Hepatocyte (in vitro differentiated cells): Measurements from ENCODE around the gene SLC12A8. TPM values are rescaled to one million over a fixed set of nuclear protein-coding genes. Genes with fewer than 3 reads are reported as not detected.

Experiments
- DNase-seq: peaks from one replicate; pipeline ENCODE4 v3.0.0-alpha.2; 2016; ENCODE audit warnings: low spot score
- H2AFZ ChIP-seq: fragments of 200-600 bp; sonication (generic); 2 replicates; pipeline ENCODE4 v1.6.0; 2016; ENCODE audit warnings: antibody characterized with exemption, mild to moderate bottlenecking
- H3K27ac ChIP-seq: fragments of 200-600 bp; sonication (generic); 2 replicates; pipeline ENCODE4 v1.5.1; 2016; ENCODE audit warnings: mild to moderate bottlenecking
- H3K27me3 ChIP-seq: fragments of 200-600 bp; sonication (generic); 2 replicates; pipeline ENCODE4 v1.6.1; 2016
- H3K36me3 ChIP-seq: fragments of 200-600 bp; sonication (generic); replicated peaks from 2 replicates; pipeline ENCODE4 v1.5.1; 2016; ENCODE audit warnings: low read depth; ENCODE audit not compliant: insufficient read depth
- H3K4me1 ChIP-seq: fragments of 200-600 bp; sonication (generic); 2 replicates; pipeline ENCODE4 v1.5.1; 2016; ENCODE audit warnings: mild to moderate bottlenecking, moderate library complexity; ENCODE audit not compliant: insufficient read depth
- H3K4me2 ChIP-seq: fragments of 200-600 bp; sonication (generic); 2 replicates; pipeline ENCODE4 v1.6.0; 2016
- H3K4me3 ChIP-seq: fragments of 200-600 bp; sonication (generic); 2 replicates; pipeline ENCODE4 v1.5.1; 2016; ENCODE audit warnings: mild to moderate bottlenecking
- H3K79me2 ChIP-seq: fragments of 200-600 bp; sonication (generic); 2 replicates; pipeline ENCODE4 v1.6.0; 2017; ENCODE audit warnings: mild to moderate bottlenecking
- H3K9me2 ChIP-seq: fragments of 200-600 bp; sonication (generic); replicated peaks from 2 replicates; pipeline ENCODE4 v1.6.0; 2017; ENCODE audit warnings: mild to moderate bottlenecking; ENCODE audit not compliant: insufficient read depth
- H3K9me3 ChIP-seq: fragments of 200-600 bp; sonication (generic); 2 replicates; pipeline ENCODE4 v1.5.1; 2016; ENCODE audit warnings: low read depth, mild to moderate bottlenecking
- H4K20me1 ChIP-seq: fragments of 200-600 bp; sonication (generic); 2 replicates; pipeline ENCODE4 v1.6.0; 2016; ENCODE audit warnings: mild to moderate bottlenecking; ENCODE audit not compliant: insufficient read depth, poor library complexity, severe bottlenecking
- EZH2 ChIP-seq: fragments of 200-600 bp; sonication (generic); IDR thresholded peaks from 2 replicates; pipeline ENCODE4 v1.6.1; 2016; ENCODE audit warnings: antibody characterized with exemption, mild to moderate bottlenecking, borderline replicate concordance
- EZH2phosphoT487 ChIP-seq: fragments of 200-600 bp; sonication (generic); IDR thresholded peaks from one replicate; pipeline ENCODE4 v1.6.1; 2018; ENCODE audit warnings: antibody characterized with exemption, mild to moderate bottlenecking, low read depth, moderate library complexity; ENCODE audit not compliant: unreplicated experiment, severe bottlenecking
- WGBS: methylation state at CpG from one replicate; pipeline ENCODE4 v1.1.6; 2016; ENCODE audit warnings: low lambda C conversion rate; ENCODE audit errors: missing lambda C conversion rate; 5-methylcytosine and 5-hydroxymethylcytosine counted together
- polyA plus RNA-seq: library from polyadenylated mRNA; unstranded; fragments of >200 nt; fragmentation: Nextera tagmentation; extraction: Ambion mirVana; gene quantifications from 2 replicates; pipeline ENCODE4 v1.2.1, GENCODE V29; 2016
- total RNA-seq: library from RNA; depleted of rRNA; stranded (reverse); fragments of >200 nt; gene quantifications from 2 replicates; pipeline ENCODE4 v1.2.3, GENCODE V29; 2014
- TF ChIP-seq, protein P1 (sequence below): fragments of 200-600 bp; sonication (generic); IDR thresholded peaks from 2 replicates; pipeline ENCODE4 v1.5.1; 2016; ENCODE audit warnings: antibody characterized with exemption, mild to moderate bottlenecking; ENCODE audit not compliant: poor library complexity

Gene SLC12A8
- total and polyA plus RNA-seq, 2 experiments from 2014 or later, result 18.9 to 20.0 TPM

DNA sequence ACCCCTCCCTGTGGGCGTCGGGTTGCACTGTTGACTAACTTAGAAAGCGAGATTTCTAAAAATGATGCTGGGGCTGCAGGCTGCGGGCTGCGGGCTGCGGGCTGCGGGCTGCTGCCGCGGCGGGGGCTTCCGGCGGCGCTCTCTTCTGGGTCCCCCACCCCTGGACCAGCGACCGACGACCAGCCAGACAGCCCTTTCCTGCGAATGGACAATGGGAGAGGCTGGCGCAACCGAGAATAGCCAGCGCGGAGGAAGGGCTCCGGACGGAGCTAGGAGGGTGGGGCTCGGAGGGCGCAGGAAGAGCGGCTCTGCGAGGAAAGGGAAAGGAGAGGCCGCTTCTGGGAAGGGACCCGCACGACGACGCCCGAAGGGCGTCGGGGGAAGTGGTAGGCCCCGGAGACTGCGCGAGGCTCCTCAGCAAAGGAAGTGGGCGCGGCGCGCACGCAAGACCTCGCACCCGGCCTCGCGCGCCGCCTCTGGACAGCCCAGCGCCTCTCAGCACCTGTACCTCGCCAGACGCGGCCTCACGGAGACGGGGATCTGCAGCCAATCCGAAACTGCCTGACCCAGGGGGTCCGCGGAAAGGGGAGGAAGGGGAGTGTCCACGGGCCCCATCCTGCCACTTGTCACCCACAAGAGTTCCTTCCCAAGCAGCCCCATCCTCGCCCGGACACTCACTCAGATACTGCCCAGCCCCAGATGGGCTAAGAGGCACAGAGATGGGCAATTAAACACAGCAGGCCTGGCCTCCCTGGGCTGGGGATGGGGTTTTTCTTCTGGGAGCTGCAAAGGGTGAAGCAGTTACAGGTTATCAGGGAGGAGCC, 70.7 kb downstream of the SLC12A8 start:
- 23% methylated on average over 48 of the region's 61 CpGs for WGBS
- DNase-seq, result peak; percentile 80
- no peaks in the 10 kb centered on the region for H3K36me3 ChIP-seq
- no peaks in the 10 kb centered on the region for H3K9me2 ChIP-seq
- peak overlapping the region; percentile 75 for H3K4me2 ChIP-seq
- TF ChIP-seq EZH2 (no peak), EZH2phosphoT487 (no peak)
- TF ChIP-seq, protein P1, sequence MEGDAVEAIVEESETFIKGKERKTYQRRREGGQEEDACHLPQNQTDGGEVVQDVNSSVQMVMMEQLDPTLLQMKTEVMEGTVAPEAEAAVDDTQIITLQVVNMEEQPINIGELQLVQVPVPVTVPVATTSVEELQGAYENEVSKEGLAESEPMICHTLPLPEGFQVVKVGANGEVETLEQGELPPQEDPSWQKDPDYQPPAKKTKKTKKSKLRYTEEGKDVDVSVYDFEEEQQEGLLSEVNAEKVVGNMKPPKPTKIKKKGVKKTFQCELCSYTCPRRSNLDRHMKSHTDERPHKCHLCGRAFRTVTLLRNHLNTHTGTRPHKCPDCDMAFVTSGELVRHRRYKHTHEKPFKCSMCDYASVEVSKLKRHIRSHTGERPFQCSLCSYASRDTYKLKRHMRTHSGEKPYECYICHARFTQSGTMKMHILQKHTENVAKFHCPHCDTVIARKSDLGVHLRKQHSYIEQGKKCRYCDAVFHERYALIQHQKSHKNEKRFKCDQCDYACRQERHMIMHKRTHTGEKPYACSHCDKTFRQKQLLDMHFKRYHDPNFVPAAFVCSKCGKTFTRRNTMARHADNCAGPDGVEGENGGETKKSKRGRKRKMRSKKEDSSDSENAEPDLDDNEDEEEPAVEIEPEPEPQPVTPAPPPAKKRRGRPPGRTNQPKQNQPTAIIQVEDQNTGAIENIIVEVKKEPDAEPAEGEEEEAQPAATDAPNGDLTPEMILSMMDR, result peak; percentile 37
- H4K20me1 ChIP-seq, result no peaks in the 10 kb centered on the region
- peak overlapping the region; percentile 87 for H2AFZ ChIP-seq
- no peaks in the 10 kb centered on the region for H3K9me3 ChIP-seq
- no peak overlapping the region for H3K4me3 ChIP-seq
- no peak overlapping the region for H3K27ac ChIP-seq
- no peaks in the 10 kb centered on the region for H3K79me2 ChIP-seq
- peaks cover 19% of the 10 kb centered on the region for H3K4me1 ChIP-seq
- no peaks in the 10 kb centered on the region for H3K27me3 ChIP-seq

DNA sequence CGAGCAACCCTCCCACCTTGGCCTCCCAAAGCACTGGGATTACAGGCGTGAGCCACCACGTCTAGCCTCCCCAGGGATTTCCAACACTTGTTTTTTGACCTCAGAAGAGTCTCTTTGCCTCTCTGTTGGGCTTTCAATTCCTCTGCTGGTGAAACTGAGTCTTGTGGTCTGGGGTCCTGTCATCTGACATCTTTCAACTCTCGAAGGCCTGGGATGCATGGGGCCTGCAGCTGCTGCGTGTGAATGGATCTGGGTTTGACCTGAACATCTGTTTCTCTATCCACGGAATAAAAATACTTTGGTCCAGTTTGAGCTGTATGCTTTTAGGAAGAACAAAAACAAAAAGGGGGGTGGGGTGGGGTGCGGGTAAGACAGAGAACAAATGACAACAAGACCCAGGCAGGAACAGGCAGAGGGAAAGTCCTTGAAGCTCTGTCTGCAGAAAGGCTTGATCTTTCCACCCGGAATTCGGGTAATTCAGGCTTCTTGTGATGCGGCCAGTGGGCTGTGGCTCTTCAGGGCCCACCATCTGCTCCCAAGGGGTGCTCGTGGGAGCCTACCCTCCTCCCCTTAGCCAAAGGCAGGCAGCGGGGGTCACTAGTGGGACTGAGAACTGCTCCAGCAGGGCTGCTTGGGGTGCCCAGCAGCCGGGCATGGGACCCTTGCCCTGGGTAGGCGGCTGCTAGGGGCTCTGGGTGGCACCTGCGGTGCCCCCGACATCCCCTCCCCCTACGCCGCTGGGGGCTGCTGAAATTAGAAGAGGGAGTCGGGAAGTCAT, 71.5 kb downstream of the SLC12A8 start:
- Histone ChIP-seq H3K27ac (no peak overlapping the region), H3K9me2 (no peaks in the 10 kb centered on the region), H3K36me3 (no peaks in the 10 kb centered on the region), H3K4me2 (peak overlapping the region; percentile 75), H3K4me1 (peaks cover 19% of the 10 kb centered on the region), H3K27me3 (no peaks in the 10 kb centered on the region), H3K4me3 (no peak overlapping the region), H4K20me1 (no peaks in the 10 kb centered on the region), H2AFZ (peak overlapping the region; percentile 87), H3K79me2 (no peaks in the 10 kb centered on the region), H3K9me3 (no peaks in the 10 kb centered on the region)
- DNase-seq, result no peak
- TF ChIP-seq, protein P1, result no peak
- TF ChIP-seq EZH2, result no peak
- no peak for TF ChIP-seq EZH2phosphoT487
- WGBS, result 83% methylated on average over 18 of the region's 19 CpGs

DNA sequence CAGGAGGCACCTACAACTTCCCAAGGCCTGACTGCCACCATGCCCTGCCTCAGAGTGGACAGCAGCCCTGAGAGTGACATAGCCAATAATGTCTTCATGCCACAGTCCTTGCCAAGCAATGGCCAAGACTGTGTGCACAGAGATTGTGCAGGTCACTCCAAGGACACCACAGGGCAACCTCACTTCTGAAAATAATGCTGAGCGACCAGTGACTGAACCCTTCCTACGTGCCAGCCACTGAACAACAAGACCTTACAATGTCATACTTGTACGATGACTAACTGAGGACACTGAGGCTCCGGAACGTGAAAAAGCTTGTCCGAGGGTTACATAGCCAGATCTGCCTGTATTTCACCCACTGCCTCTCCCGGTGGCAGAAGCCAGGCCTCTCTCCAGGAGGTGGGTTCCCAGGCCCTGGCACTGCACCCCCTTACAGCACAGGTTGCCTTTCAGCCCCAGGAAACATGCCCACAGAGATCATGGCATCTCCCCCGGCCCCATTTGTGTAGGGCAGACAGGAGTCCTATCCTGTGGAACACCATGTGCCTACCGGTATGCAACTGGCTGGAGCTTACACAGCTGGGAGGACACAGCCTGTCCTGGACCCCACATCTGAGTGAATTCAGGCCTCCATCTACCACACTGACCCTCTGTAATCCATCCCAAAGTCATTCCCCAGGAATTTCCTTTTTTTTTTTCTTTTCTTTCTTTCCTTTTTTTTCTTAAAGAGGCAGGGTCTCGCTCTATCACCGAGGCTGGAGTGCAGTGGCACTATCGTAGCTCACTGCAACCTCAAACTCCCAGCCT, 72.3 kb downstream of the SLC12A8 start:
- Histone ChIP-seq H3K4me1 (peaks cover 19% of the 10 kb centered on the region), H3K4me3 (no peak overlapping the region), H3K9me3 (no peaks in the 10 kb centered on the region), H3K27ac (no peak overlapping the region), H4K20me1 (no peaks in the 10 kb centered on the region), H3K4me2 (no peak overlapping the region), H3K27me3 (no peaks in the 10 kb centered on the region), H3K36me3 (no peaks in the 10 kb centered on the region), H3K9me2 (no peaks in the 10 kb centered on the region), H2AFZ (no peak overlapping the region), H3K79me2 (no peaks in the 10 kb centered on the region)
- 91% methylated on average over 12 of the region's 12 CpGs for WGBS
- TF ChIP-seq, protein P1, result no peak
- TF ChIP-seq EZH2, result no peak
- no peak for TF ChIP-seq EZH2phosphoT487
- DNase-seq, result no peak
